IMR-90 (cell line): ENCODE results near the gene COL20A1. TPM values are rescaled to one million over a fixed set of nuclear protein-coding genes. Genes with fewer than 3 reads are reported as not detected.

Experiments
- ATAC-seq: fragments of 200-7000 bp; cut with Tn5 transposase; 2 replicates; pipeline ENCODE4 v1.9.1; 2020; ENCODE audit warnings: low read depth, mild to moderate bottlenecking, moderate library complexity
- BruUV-seq: library from RNA; stranded (reverse); fragments of 400-500 nt; replicated peaks from 2 replicates; lab custom pipeline; 2021; lab: Mats Ljungman, UMichigan
- CTCF ChIA-PET: fragments of 300-600 bp; formaldehyde crosslinking; extraction: SDS; loops from one replicate; lab custom pipeline; 2021; ENCODE audit warnings: antibody characterized with exemption; lab: Yijun Ruan, JAX
- POLR2A ChIA-PET: fragments of 300-600 bp; sonication (Branson Sonifier 250); formaldehyde crosslinking; loops from one replicate; lab custom pipeline; 2022; ENCODE audit warnings: antibody characterized with exemption; ENCODE audit not compliant: unreplicated experiment; lab: Charles Lee
- DNase-seq: peaks from one replicate; pipeline ENCODE4 v3.0.0; 2013
- H2AFZ ChIP-seq: replicated peaks from 2 replicates; pipeline ENCODE3; 2013; ENCODE audit warnings: low read length, mild to moderate bottlenecking; ENCODE audit not compliant: poor library complexity
- H2AK5ac ChIP-seq: 2 replicates; pipeline ENCODE4 v1.6.1; 2013; ENCODE audit warnings: low read depth, low read length, inconsistent platforms
- H2AK9ac ChIP-seq: replicated peaks from 2 replicates; pipeline ENCODE3; 2013; ENCODE audit warnings: mild to moderate bottlenecking, low read depth, low read length, moderate library complexity; ENCODE audit not compliant: poor library complexity
- H2BK120ac ChIP-seq: 2 replicates; pipeline ENCODE4 v1.6.1; 2013; ENCODE audit warnings: low read depth, low read length, inconsistent platforms
- H2BK15ac ChIP-seq: 3 replicates; pipeline ENCODE4 v1.6.1; 2013; ENCODE audit warnings: low read depth, low read length, inconsistent platforms
- H2BK20ac ChIP-seq: 2 replicates; pipeline ENCODE4 v1.6.1; 2013; ENCODE audit warnings: low read depth, mild to moderate bottlenecking, inconsistent platforms, low read length, moderate library complexity
- H2BK5ac ChIP-seq: 2 replicates; pipeline ENCODE4 v1.6.1; 2013; ENCODE audit warnings: mild to moderate bottlenecking, low read depth, low read length, inconsistent platforms; ENCODE audit not compliant: poor library complexity, severe bottlenecking
- H3K14ac ChIP-seq: replicated peaks from 2 replicates; pipeline ENCODE4 v1.6.1; 2013; ENCODE audit warnings: low read depth, low read length, inconsistent platforms
- H3K18ac ChIP-seq: 2 replicates; pipeline ENCODE4 v1.6.1; 2013; ENCODE audit warnings: low read depth, low read length, control low read depth
- H3K23ac ChIP-seq: 2 replicates; pipeline ENCODE4 v1.6.1; 2013; ENCODE audit warnings: low read depth, low read length, inconsistent platforms
- H3K27ac ChIP-seq: 2 replicates; pipeline ENCODE4 v1.5.1; 2013; ENCODE audit warnings: mild to moderate bottlenecking, control low read depth, low read length; ENCODE audit not compliant: insufficient read depth
- H3K27me3 ChIP-seq: 2 replicates; pipeline ENCODE4 v1.6.1; 2013; ENCODE audit warnings: low read length; ENCODE audit not compliant: control insufficient read depth, insufficient read depth
- H3K36me3 ChIP-seq: 2 replicates; pipeline ENCODE4 v1.6.1; 2013; ENCODE audit warnings: low read length, mixed read lengths; ENCODE audit not compliant: control insufficient read depth, insufficient read depth
- H3K4ac ChIP-seq: 2 replicates; pipeline ENCODE4 v1.6.1; 2013; ENCODE audit warnings: low read depth, low read length, inconsistent platforms
- H3K4me1 ChIP-seq: 2 replicates; pipeline ENCODE4 v1.6.1; 2013; ENCODE audit warnings: low read length, mixed read lengths; ENCODE audit not compliant: control insufficient read depth, insufficient read depth
- H3K4me2 ChIP-seq: 2 replicates; pipeline ENCODE4 v1.6.1; 2013; ENCODE audit warnings: low read depth, mild to moderate bottlenecking, control low read depth, low read length, moderate library complexity
- H3K4me3 ChIP-seq: 2 replicates; pipeline ENCODE4 v1.5.1; 2013; ENCODE audit warnings: low read depth, mild to moderate bottlenecking, control low read depth, low read length, moderate library complexity; ENCODE audit not compliant: insufficient read depth
- H3K56ac ChIP-seq: 2 replicates; pipeline ENCODE4 v1.6.1; 2013; ENCODE audit warnings: low read length, inconsistent platforms; ENCODE audit not compliant: insufficient read depth; ENCODE audit errors: extremely low read depth
- H3K79me1 ChIP-seq, 2 experiments: 2 replicates each; pipeline ENCODE4 v1.6.1; 2013; ENCODE audit warnings: low read length in 2 of 2, inconsistent platforms in 1 of 2, low read depth in 1 of 2
- H3K9ac ChIP-seq: 2 replicates; pipeline ENCODE4 v1.6.1; 2013; ENCODE audit warnings: low read depth, low read length, control low read depth
- H3K9me1 ChIP-seq: 2 replicates; pipeline ENCODE4 v1.6.1; 2013; ENCODE audit warnings: low read length, inconsistent platforms; ENCODE audit not compliant: insufficient read depth
- H3K9me3 ChIP-seq: 2 replicates; pipeline ENCODE4 v1.6.1; 2013; ENCODE audit warnings: low read length; ENCODE audit not compliant: control insufficient read depth, insufficient read depth
- H4K20me1 ChIP-seq: 2 replicates; pipeline ENCODE4 v1.6.1; 2013; ENCODE audit warnings: low read length, inconsistent platforms; ENCODE audit not compliant: insufficient read depth
- H4K5ac ChIP-seq: 2 replicates; pipeline ENCODE4 v1.6.1; 2013; ENCODE audit warnings: mild to moderate bottlenecking, low read depth, low read length, control low read depth
- H4K8ac ChIP-seq, 2 experiments: 2 replicates each; pipeline ENCODE4 v1.6.1; 2013; ENCODE audit warnings: low read depth in 2 of 2, low read length in 2 of 2, control low read depth in 1 of 2, inconsistent platforms in 1 of 2
- H4K91ac ChIP-seq: 2 replicates; pipeline ENCODE4 v1.6.1; 2013; ENCODE audit warnings: low read depth, low read length, inconsistent platforms; ENCODE audit not compliant: insufficient read depth
- BHLHE40 ChIP-seq: fragments of 150-350 bp; IDR thresholded peaks from 2 replicates; pipeline ENCODE4 v1.6.1; 2016; ENCODE audit warnings: mild to moderate bottlenecking, low read depth, low read length
- CEBPB ChIP-seq: IDR thresholded peaks from 2 replicates; pipeline ENCODE4 v1.6.1; 2012; ENCODE audit warnings: low read depth, low read length, improper control_type of control experiment
- CHD1 ChIP-seq: IDR thresholded peaks from 2 replicates; pipeline ENCODE4 v1.6.1; 2012; ENCODE audit warnings: low read depth, low read length, improper control_type of control experiment
- CTCF ChIP-seq: conservative IDR thresholded peaks from 2 replicates; pipeline ENCODE4 v1.5.1; 2012; ENCODE audit warnings: mild to moderate bottlenecking, low read depth, low read length, improper control_type of control experiment
- FOS ChIP-seq: fragments of 150-350 bp; IDR thresholded peaks from 2 replicates; pipeline ENCODE4 v1.6.1; 2016; ENCODE audit warnings: low read depth, low read length
- MAFK ChIP-seq: IDR thresholded peaks from 2 replicates; pipeline ENCODE4 v1.6.1; 2012; ENCODE audit warnings: low read depth, low read length, improper control_type of control experiment
- MAZ ChIP-seq: IDR thresholded peaks from 2 replicates; pipeline ENCODE4 v1.6.1; 2012; ENCODE audit warnings: low read depth, mild to moderate bottlenecking, low read length, improper control_type of control experiment, moderate library complexity, borderline replicate concordance
- MXI1 ChIP-seq: IDR thresholded peaks from 2 replicates; pipeline ENCODE4 v1.6.1; 2012; ENCODE audit warnings: low read depth, mild to moderate bottlenecking, low read length, moderate library complexity, borderline replicate concordance
- POLR2A ChIP-seq: IDR thresholded peaks from 2 replicates; pipeline ENCODE4 v1.6.1; 2012; ENCODE audit warnings: mild to moderate bottlenecking, low read depth, low read length
- RAD21 ChIP-seq: IDR thresholded peaks from 2 replicates; pipeline ENCODE4 v1.6.1; 2012; ENCODE audit warnings: low read length, improper control_type of control experiment
- RCOR1 ChIP-seq: IDR thresholded peaks from 2 replicates; pipeline ENCODE4 v1.6.1; 2012; ENCODE audit warnings: mild to moderate bottlenecking, low read length, improper control_type of control experiment; ENCODE audit not compliant: insufficient replicate concordance
- RFX5 ChIP-seq: IDR thresholded peaks from 2 replicates; pipeline ENCODE4 v1.8.0; 2012; ENCODE audit warnings: low read depth, mild to moderate bottlenecking, low read length, moderate library complexity
- SMC3 ChIP-seq: fragments of 150-350 bp; IDR thresholded peaks from 2 replicates; pipeline ENCODE4 v1.6.1; 2016; ENCODE audit warnings: low read depth, mild to moderate bottlenecking, antibody characterized with exemption, low read length, moderate library complexity
- USF2 ChIP-seq: fragments of 150-350 bp; IDR thresholded peaks from 2 replicates; pipeline ENCODE4 v1.6.1; 2017; ENCODE audit warnings: mild to moderate bottlenecking, antibody characterized with exemption, low read length, low read depth
- WGBS, 2 experiments: methylation state at CpG; one replicate each; pipeline versions ENCODE4 v1.1.5 to v1.1.7; 2013; ENCODE audit warnings: missing lambda C conversion rate in 2 of 2; ENCODE audit not compliant: insufficient read length in 1 of 2; ENCODE audit errors: extremely low coverage in 2 of 2; 5-methylcytosine and 5-hydroxymethylcytosine counted together
- dilution Hi-C: fragments of 300-500 bp; cut with HindIII; formaldehyde crosslinking; loops from one replicate; pipeline ENCODE4 v1.14.3; 2018; ENCODE audit warnings: low sequenced_read_pairs; ENCODE audit not compliant: unreplicated experiment
- in situ Hi-C: fragments of 300-500 bp; cut with MboI; formaldehyde crosslinking; loops from 3 replicates; pipeline ENCODE4 v1.14.3; 2019; ENCODE audit warnings: low sequenced_read_pairs, inconsistent platforms, mixed read lengths
- intact Hi-C: fragments of 100-400 bp; cut with micrococcal nuclease; formaldehyde crosslinking; loops from 2 replicates; pipeline ENCODE4 v1.10.0; 2022
- polyA plus RNA-seq, 3 experiments: library from polyadenylated mRNA; depleted of rRNA; stranded (reverse); fragments of >200 nt; gene quantifications; 2 replicates each; pipeline ENCODE4 v1.2.3, GENCODE V29; 2012; ENCODE audit warnings: low replicate concordance in 1 of 3
- total RNA-seq: library from RNA; depleted of rRNA; stranded (reverse); fragments of >200 nt; gene quantifications from 2 replicates; pipeline ENCODE4 v1.2.3, GENCODE V29; 2012
- TF ChIP-seq, protein P1 (sequence below): fragments of 150-350 bp; IDR thresholded peaks from 2 replicates; pipeline ENCODE4 v1.6.1; 2016; ENCODE audit warnings: low read depth, mild to moderate bottlenecking, low read length, moderate library complexity, borderline replicate concordance

Gene COL20A1
- total and polyA plus RNA-seq, 2 of the 4 experiments (the other 2 are of a cell fraction) = not detected

DNA sequence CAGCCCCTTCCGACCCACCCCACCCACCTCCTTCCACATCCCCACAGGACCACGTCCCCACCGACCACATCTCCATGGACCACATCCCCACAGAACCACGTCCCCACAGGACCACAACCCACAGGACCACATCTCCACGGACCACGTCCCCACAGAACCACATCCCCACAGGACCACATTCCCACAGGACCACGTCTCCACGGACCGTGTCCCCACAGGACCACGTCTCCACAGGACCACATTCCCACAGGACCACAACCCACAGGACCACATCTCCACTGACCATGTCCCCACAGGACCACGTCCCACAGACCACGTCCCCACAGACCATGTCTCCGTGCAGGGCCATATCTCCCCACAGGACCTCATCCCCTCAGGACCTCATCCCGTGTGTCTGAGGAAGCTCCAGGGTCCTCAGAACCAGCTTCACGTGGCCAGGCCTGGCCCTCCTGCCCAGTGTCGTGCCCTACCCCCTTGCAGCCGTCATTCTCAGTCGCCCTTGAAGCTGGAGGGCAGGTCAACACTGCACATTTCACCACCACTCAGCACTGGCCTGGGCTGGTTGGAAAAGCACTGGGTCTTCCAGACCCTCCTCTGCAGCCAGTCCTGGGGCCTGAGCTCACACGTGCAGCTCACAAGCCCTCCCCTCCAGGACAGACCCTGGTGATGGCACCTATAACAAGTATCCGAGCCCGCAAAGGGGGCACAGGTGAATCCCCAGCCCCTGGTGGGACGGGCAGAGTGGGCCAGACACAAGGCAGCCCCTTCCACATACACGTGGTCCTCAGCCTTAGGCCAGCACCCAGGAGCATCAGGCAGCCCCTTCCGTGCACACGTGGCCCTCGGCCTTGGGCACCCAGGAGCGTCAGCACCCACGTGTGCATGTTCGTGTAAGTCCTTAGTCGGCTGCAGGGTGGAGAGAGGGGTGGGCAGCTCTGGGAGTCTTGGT lies 64.2 kb downstream of the COL20A1 start:
- in situ Hi-C loops = no loop called here
- no peaks in the 10 kb centered on the region for H3K9me1 ChIP-seq
- no peaks in the 10 kb centered on the region for H3K9me3 ChIP-seq
- no peak overlapping the region for H3K23ac ChIP-seq
- no peak overlapping the region for H2BK15ac ChIP-seq
- no peak overlapping the region for H2BK20ac ChIP-seq
- H4K8ac ChIP-seq = no peak overlapping the region
- H2AFZ ChIP-seq = no peak overlapping the region
- H3K4me1 ChIP-seq = no peaks in the 10 kb centered on the region
- no peak overlapping the region for H2BK120ac ChIP-seq
- BruUV-seq = no TSS peak
- H3K79me1 ChIP-seq = no peaks in the 10 kb centered on the region
- H3K14ac ChIP-seq = no peak overlapping the region
- POLR2A ChIA-PET = no interaction called here
- no peak overlapping the region for H3K4me2 ChIP-seq
- no peak overlapping the region for H3K18ac ChIP-seq
- H3K36me3 ChIP-seq = no peaks in the 10 kb centered on the region
- H3K4ac ChIP-seq = no peak overlapping the region
- H2AK5ac ChIP-seq = no peak overlapping the region
- no peak overlapping the region for H3K4me3 ChIP-seq
- H3K9ac ChIP-seq = no peak overlapping the region
- CTCF ChIA-PET = no interaction called here
- H2AK9ac ChIP-seq = no peak overlapping the region
- no peak overlapping the region for H4K5ac ChIP-seq
- intact Hi-C loops = no loop called here
- dilution Hi-C loops = no loop called here
- H3K27ac ChIP-seq = no peak overlapping the region
- peaks cover 24% of the 10 kb centered on the region for H3K27me3 ChIP-seq
- 83% methylated on average over 5 of the region's 30 CpGs; no CpG with 5 or more reads in 1 of the 2 experiments for WGBS, 2 experiments
- no peak overlapping the region for H2BK5ac ChIP-seq
- DNase-seq (no peak), ATAC-seq (no peak)
- no peak overlapping the region for H3K56ac ChIP-seq
- H4K91ac ChIP-seq = no peak overlapping the region
- no peaks in the 10 kb centered on the region for H4K20me1 ChIP-seq
- TF ChIP-seq MAZ (no peak), MAFK (no peak), RCOR1 (no peak), RFX5 (no peak), MXI1 (no peak), POLR2A (no peak), CHD1 (no peak), RAD21 (no peak), BHLHE40 (no peak), CEBPB (no peak), USF2 (no peak), SMC3 (no peak), FOS (no peak), CTCF (no peak)
- TF ChIP-seq, protein P1, sequence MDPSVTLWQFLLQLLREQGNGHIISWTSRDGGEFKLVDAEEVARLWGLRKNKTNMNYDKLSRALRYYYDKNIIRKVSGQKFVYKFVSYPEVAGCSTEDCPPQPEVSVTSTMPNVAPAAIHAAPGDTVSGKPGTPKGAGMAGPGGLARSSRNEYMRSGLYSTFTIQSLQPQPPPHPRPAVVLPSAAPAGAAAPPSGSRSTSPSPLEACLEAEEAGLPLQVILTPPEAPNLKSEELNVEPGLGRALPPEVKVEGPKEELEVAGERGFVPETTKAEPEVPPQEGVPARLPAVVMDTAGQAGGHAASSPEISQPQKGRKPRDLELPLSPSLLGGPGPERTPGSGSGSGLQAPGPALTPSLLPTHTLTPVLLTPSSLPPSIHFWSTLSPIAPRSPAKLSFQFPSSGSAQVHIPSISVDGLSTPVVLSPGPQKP = no peak
